Thoracic aorta (tissue), 2 donors: ENCODE results near the gene AGMO. TPM values are rescaled to one million over a fixed set of nuclear protein-coding genes. Genes with fewer than 3 reads are reported as not detected.

ENCODE experiments used
- ATAC-seq: fragments of 150-250 bp; one replicate; pipeline ENCODE4 v1.8.0; 2017; ENCODE audit warnings: low read depth; ENCODE audit not compliant: insufficient number of reproducible peaks, low FRiP score
- DNase-seq: peaks from one replicate; pipeline ENCODE4 v3.0.0-alpha.2; 2020; ENCODE audit warnings: low spot score
- H3K27ac ChIP-seq, 2 donors: fragments of 200-600 bp; sonication (generic); 1 replicate in 1 of 2; 2 replicates in 1 of 2; pipeline ENCODE4 v1.5.1; 2016; ENCODE audit warnings: mild to moderate bottlenecking in 2 of 2, moderate library complexity in 2 of 2
- H3K27me3 ChIP-seq: fragments of 200-600 bp; sonication (generic); replicated peaks from 2 replicates; pipeline ENCODE4 v1.6.0; 2016; ENCODE audit warnings: mild to moderate bottlenecking; ENCODE audit not compliant: insufficient read depth
- H3K36me3 ChIP-seq: fragments of 200-600 bp; sonication (generic); one replicate; pipeline ENCODE4 v1.5.1; 2016
- H3K4me1 ChIP-seq, 2 donors: fragments of 200-600 bp; sonication (generic); 1 replicate in 1 of 2; 2 replicates in 1 of 2; pipeline versions ENCODE4 v1.5.1 to v1.6.0; 2016; ENCODE audit warnings: low read depth in 2 of 2, mild to moderate bottlenecking in 1 of 2; ENCODE audit not compliant: control insufficient read depth in 1 of 2
- H3K4me3 ChIP-seq: fragments of 200-600 bp; sonication (generic); 2 replicates; pipeline ENCODE4 v1.5.1; 2016; ENCODE audit warnings: mild to moderate bottlenecking
- H3K9me3 ChIP-seq: fragments of 200-600 bp; sonication (generic); 2 replicates; pipeline ENCODE4 v1.5.1; 2016
- total RNA-seq, 2 donors: library from RNA; depleted of rRNA; stranded (reverse); fragments of >200 nt; gene quantifications; one replicate each; pipeline versions ENCODE4 v1.1.0 to v1.2.3, GENCODE V29; 2016
- TF ChIP-seq, protein P1 (sequence below): fragments of 200-600 bp; sonication (generic); IDR thresholded peaks from one replicate; pipeline ENCODE4 v1.5.1; 2019; ENCODE audit warnings: antibody characterized with exemption

AGMO gene
- total RNA-seq, 2 donors from 2014 or later: 0.85 to 3.0 TPM

DNA sequence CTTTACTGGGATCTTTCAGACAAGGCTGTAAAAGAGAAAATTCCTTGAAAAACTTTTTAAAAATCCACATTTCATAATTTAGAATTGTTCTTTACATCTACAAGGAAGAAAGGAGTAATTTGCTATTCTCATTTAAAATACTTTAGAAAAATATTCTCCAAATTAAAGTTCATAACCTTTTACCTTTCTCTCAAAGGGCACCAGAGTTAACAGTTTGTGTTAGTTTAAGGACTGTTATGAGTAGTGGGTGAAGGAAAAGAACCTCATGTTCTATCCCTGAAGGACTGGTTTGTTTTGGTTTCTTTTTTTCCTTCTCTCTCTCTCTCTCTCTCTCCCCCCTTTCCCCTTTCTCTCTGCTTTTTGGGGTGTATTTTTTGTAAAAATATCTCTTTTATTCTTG, 4.1 kb downstream of the AGMO start:
- no peaks in the 10 kb centered on the region for H3K27me3 ChIP-seq
- H3K4me1 ChIP-seq: peaks cover 4 to 17% of the 10 kb centered on the region in 2 donors
- no peaks in the 10 kb centered on the region for H3K36me3 ChIP-seq
- TF ChIP-seq, protein P1, sequence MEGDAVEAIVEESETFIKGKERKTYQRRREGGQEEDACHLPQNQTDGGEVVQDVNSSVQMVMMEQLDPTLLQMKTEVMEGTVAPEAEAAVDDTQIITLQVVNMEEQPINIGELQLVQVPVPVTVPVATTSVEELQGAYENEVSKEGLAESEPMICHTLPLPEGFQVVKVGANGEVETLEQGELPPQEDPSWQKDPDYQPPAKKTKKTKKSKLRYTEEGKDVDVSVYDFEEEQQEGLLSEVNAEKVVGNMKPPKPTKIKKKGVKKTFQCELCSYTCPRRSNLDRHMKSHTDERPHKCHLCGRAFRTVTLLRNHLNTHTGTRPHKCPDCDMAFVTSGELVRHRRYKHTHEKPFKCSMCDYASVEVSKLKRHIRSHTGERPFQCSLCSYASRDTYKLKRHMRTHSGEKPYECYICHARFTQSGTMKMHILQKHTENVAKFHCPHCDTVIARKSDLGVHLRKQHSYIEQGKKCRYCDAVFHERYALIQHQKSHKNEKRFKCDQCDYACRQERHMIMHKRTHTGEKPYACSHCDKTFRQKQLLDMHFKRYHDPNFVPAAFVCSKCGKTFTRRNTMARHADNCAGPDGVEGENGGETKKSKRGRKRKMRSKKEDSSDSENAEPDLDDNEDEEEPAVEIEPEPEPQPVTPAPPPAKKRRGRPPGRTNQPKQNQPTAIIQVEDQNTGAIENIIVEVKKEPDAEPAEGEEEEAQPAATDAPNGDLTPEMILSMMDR: no peak
- no peak overlapping the region for H3K27ac ChIP-seq
- no peaks in the 10 kb centered on the region for H3K9me3 ChIP-seq
- no peak for ATAC-seq
- no peak for DNase-seq
- no peak overlapping the region for H3K4me3 ChIP-seq

DNA sequence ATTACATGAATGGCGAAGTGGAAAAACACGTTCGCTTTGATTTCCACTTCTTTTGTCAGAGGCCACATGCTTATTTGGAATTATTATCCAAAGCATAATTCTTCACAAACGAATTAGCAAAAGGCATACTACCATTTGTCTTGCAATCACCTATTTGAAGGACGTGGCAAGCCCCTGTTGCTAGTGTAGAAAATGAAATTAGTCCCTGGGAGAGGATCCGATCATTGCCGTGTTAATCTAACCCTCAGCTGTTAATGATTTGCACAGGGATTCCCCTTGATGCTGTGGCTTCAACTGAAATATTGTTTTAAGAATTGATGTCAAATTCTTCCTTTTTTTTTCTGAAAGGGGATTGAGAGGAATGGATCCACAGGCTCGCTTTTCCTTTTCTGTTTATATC, 4.6 kb downstream of the AGMO start:
- ATAC-seq (no peak), DNase-seq (no peak)
- H3K4me1 ChIP-seq: peaks cover 4 to 16% of the 10 kb centered on the region in 2 donors
- H3K4me3 ChIP-seq: no peak overlapping the region
- TF ChIP-seq, protein P1: no peak
- no peak overlapping the region for H3K27ac ChIP-seq
- H3K9me3 ChIP-seq: no peaks in the 10 kb centered on the region
- H3K36me3 ChIP-seq: no peaks in the 10 kb centered on the region
- no peaks in the 10 kb centered on the region for H3K27me3 ChIP-seq

DNA sequence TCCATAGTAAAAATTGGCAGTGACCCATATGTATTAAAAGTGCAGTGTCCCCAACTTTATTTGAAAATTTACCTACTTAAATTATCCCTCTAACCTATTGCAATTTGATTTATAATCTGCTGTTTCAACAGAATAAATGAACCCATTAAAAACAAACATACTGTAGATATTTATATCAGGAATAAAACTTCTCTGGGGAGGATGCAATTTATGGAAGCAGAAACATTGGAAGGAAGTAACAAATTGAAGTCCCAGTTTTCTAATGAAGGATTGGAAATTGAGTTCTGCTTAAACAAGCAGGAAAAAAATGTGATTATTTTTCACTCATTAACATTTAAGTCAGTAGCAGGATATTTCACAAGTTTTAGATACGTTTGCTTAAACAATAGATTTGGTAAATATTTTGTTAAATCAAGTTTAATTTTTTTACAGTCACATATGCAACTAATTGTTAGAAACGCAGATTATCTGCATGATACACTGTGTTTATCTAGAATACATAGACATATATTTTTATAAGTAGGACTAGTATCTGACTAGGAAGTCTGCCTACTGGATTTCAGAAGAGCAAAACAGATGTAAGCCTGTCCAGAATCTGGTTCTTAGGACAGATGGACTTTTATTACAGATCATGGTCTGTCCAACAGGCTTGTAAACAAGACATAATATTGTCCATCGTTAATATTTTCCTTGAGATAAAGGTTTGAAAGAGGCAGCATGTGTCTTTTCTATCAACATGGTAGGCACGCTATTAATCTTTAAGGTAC, 5.3 kb downstream of the AGMO start:
- ATAC-seq (no peak), DNase-seq (no peak)
- Histone ChIP-seq H3K27me3 (no peaks in the 10 kb centered on the region), H3K27ac (no peak overlapping the region), H3K36me3 (no peaks in the 10 kb centered on the region), H3K9me3 (no peaks in the 10 kb centered on the region), H3K4me1 (peaks cover 4 to 10% of the 10 kb centered on the region in 2 donors), H3K4me3 (no peak overlapping the region)
- TF ChIP-seq, protein P1: no peak

DNA sequence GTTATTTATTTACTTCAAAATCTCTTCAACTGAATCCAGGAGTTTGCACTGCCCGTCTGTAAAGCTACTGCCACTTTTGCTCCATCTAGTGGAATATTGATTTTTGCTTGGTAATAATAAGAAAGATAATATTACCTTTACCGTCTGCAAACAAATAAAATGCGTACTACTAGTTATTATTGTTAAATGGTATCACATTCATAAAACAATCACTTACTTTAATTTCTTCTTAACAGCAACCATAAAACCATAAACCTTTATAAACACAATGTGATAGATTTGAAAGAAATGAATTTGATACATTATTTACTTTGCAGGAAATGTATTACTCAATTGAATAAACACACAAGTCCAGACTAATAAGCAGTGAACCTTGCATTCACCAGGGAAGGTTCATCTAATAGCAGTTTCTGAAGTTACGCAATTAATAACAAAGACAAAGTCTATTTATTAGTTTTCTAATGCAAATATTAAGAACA, 6.4 kb downstream of the AGMO start:
- H3K4me3 ChIP-seq: no peak overlapping the region
- DNase-seq (no peak), ATAC-seq (no peak)
- TF ChIP-seq, protein P1: no peak
- no peak overlapping the region for H3K27ac ChIP-seq
- H3K36me3 ChIP-seq: no peaks in the 10 kb centered on the region
- no peaks in the 10 kb centered on the region for H3K27me3 ChIP-seq
- H3K9me3 ChIP-seq: no peaks in the 10 kb centered on the region
- no peaks in the 10 kb centered on the region for H3K4me1 ChIP-seq

DNA sequence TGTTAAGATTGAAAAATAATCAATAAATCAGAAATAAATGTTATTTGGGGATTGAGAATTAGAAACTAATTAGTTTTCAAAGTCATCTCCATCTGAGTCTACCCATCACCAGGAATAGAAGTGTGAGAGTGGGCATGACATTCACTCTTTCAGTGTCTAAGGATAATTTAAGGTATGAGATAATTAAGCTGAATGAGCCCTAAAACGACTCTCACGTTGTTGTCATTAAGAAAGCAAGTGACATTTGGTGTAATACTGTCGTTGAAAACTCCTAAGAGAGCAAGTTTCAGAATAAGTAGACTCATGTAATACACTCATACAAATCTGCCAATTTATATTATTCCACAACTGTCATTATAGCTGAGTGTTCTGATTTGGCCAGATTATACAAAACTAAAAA, 7.1 kb downstream of the AGMO start:
- Histone ChIP-seq H3K27ac (no peak overlapping the region), H3K4me1 (no peaks in the 10 kb centered on the region), H3K4me3 (no peak overlapping the region), H3K9me3 (no peaks in the 10 kb centered on the region), H3K36me3 (no peaks in the 10 kb centered on the region), H3K27me3 (no peaks in the 10 kb centered on the region)
- ATAC-seq (no peak), DNase-seq (no peak)
- TF ChIP-seq, protein P1: no peak
